Measurements from ENCODE around the gene RTN1. TPM values are rescaled to one million over a fixed set of nuclear protein-coding genes. Genes with fewer than 3 reads are reported as not detected.

The RTN1 gene
- polyA plus RNA-seq, 1 donor from 2014 or later: 1,138 TPM

DNA sequence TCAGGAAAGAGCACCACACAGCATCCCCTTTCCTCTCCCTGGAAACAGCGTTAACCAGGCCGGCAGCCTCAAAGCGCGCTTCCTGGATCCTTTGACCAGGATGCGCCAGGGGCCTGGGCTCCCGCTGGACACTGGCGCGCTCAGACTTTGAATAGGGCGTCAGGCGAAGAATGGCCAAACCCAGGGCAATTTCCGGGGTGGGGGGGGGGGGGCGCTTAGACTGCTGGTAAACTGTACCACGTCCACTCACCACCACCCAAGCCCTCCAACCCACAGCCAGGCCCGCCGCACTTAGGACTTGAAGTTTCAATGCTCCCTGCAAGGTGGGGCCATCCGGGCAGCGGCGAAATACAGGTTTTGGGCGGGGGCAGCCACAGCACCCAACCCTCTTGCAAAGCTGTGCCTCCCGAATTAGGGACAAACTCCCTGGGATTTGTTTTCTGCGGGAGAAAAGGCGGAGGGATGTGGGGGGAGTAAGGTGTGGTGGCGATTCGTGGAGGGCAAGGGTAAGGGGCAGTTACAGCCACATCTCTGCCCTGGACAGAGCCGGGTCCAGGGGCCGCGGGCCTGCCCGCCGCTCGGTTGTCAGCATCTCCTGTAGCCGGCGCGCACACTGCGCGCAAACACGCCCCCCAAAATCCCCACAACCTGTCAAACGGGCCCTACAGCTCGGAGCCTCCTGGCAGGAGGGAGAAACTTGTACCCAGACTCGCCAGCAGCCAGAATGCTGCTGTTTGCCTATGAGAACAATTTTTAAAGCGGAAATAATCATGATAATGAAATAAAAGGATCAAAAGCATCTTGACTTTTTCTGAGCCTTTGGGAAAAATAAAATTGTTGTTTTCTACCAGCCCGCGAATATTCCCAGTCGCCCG, 958 bp downstream of the RTN1 start:
- Histone ChIP-seq H3K9ac (ENCODE audit: low read length) (peak overlapping the region; percentile 70), H3F3A (ENCODE audit: insufficient read depth, low read length, poor library complexity, severe bottlenecking) (no peaks in the 10 kb centered on the region), H4K20me1 (ENCODE audit: insufficient read depth) (no peaks in the 10 kb centered on the region), H3K4me3 (ENCODE audit: low read length) (peak overlapping the region; percentile 77), H3K9me2 (ENCODE audit: insufficient read depth, low read length) (no peaks in the 10 kb centered on the region), H2AFZ (ENCODE audit: low read depth, low read length) (no peak overlapping the region), H3K27me3 (ENCODE audit: insufficient read depth, low read depth, low read length) (peaks cover 5% of the 10 kb centered on the region), H3K36me3 (ENCODE audit: insufficient read depth, low read length) (no peaks in the 10 kb centered on the region), H3K4me2 (ENCODE audit: low read length) (peak overlapping the region; percentile 84), H3K27ac (ENCODE audit: low read length) (no peak overlapping the region), H3K9me3 (ENCODE audit: low read length) (no peaks in the 10 kb centered on the region), H3K79me2 (replicated peaks; ENCODE audit: insufficient read depth, low read length) (peaks cover 3% of the 10 kb centered on the region)
- no peak for TF ChIP-seq TAF1 (IDR thresholded peaks at IDR 0.05; ENCODE audit: low read depth)
- TF ChIP-seq, protein P1, sequence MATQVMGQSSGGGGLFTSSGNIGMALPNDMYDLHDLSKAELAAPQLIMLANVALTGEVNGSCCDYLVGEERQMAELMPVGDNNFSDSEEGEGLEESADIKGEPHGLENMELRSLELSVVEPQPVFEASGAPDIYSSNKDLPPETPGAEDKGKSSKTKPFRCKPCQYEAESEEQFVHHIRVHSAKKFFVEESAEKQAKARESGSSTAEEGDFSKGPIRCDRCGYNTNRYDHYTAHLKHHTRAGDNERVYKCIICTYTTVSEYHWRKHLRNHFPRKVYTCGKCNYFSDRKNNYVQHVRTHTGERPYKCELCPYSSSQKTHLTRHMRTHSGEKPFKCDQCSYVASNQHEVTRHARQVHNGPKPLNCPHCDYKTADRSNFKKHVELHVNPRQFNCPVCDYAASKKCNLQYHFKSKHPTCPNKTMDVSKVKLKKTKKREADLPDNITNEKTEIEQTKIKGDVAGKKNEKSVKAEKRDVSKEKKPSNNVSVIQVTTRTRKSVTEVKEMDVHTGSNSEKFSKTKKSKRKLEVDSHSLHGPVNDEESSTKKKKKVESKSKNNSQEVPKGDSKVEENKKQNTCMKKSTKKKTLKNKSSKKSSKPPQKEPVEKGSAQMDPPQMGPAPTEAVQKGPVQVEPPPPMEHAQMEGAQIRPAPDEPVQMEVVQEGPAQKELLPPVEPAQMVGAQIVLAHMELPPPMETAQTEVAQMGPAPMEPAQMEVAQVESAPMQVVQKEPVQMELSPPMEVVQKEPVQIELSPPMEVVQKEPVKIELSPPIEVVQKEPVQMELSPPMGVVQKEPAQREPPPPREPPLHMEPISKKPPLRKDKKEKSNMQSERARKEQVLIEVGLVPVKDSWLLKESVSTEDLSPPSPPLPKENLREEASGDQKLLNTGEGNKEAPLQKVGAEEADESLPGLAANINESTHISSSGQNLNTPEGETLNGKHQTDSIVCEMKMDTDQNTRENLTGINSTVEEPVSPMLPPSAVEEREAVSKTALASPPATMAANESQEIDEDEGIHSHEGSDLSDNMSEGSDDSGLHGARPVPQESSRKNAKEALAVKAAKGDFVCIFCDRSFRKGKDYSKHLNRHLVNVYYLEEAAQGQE (IDR thresholded peaks at IDR 0.05; ENCODE audit: borderline replicate concordance): no peak

DNA sequence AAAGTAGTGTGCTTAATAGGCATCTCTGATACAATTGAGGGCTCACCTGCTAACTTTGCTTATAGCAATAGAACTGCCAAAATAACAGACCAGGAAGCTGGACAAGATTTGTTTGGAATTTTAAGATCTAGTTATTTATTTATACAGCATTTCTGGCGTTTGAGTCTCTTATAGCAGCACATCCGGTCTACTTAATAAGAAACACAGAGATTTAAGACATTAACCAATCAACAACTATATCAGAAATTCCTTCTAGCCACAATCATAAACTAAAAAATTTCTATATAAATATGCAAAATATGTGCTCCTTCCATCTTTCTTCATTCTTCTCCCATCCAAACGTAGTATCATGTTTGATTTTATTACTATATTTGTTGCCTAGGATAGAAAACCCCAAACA, 2.6 kb downstream of the RTN1 start:
- Histone ChIP-seq H3K27ac (ENCODE audit: low read length) (no peak overlapping the region), H3K9me2 (ENCODE audit: insufficient read depth, low read length) (no peaks in the 10 kb centered on the region), H3K79me2 (replicated peaks; ENCODE audit: insufficient read depth, low read length) (peaks cover 3% of the 10 kb centered on the region), H3K9me3 (ENCODE audit: low read length) (no peaks in the 10 kb centered on the region), H3K27me3 (ENCODE audit: insufficient read depth, low read depth, low read length) (peaks cover 5% of the 10 kb centered on the region), H3F3A (ENCODE audit: insufficient read depth, low read length, poor library complexity, severe bottlenecking) (no peaks in the 10 kb centered on the region), H2AFZ (ENCODE audit: low read depth, low read length) (no peak overlapping the region), H4K20me1 (ENCODE audit: insufficient read depth) (no peaks in the 10 kb centered on the region), H3K4me3 (ENCODE audit: low read length) (no peak overlapping the region), H3K4me2 (ENCODE audit: low read length) (no peak overlapping the region), H3K36me3 (ENCODE audit: insufficient read depth, low read length) (no peaks in the 10 kb centered on the region), H3K9ac (ENCODE audit: low read length) (no peak overlapping the region)
- TF ChIP-seq, protein P1 (IDR thresholded peaks at IDR 0.05; ENCODE audit: borderline replicate concordance): no peak
- TF ChIP-seq EP300 (conservative IDR thresholded peaks at IDR 0.05; ENCODE audit: poor library complexity, severe bottlenecking) (no peak), SMC3 (conservative IDR thresholded peaks at IDR 0.05; ENCODE audit: poor library complexity) (no peak), TAF1 (IDR thresholded peaks at IDR 0.05; ENCODE audit: low read depth) (no peak), MXI1 (conservative IDR thresholded peaks at IDR 0.05; ENCODE audit: poor library complexity, severe bottlenecking) (no peak), POLR2AphosphoS5 (IDR thresholded peaks at IDR 0.05) (no peak), EZH2 (IDR thresholded peaks at IDR 0.05; ENCODE audit: borderline replicate concordance, insufficient read depth, low read length, poor library complexity, severe bottlenecking) (no peak), RAD21 (conservative IDR thresholded peaks at IDR 0.05) (no peak)
- TF ChIP-seq, protein P2, sequence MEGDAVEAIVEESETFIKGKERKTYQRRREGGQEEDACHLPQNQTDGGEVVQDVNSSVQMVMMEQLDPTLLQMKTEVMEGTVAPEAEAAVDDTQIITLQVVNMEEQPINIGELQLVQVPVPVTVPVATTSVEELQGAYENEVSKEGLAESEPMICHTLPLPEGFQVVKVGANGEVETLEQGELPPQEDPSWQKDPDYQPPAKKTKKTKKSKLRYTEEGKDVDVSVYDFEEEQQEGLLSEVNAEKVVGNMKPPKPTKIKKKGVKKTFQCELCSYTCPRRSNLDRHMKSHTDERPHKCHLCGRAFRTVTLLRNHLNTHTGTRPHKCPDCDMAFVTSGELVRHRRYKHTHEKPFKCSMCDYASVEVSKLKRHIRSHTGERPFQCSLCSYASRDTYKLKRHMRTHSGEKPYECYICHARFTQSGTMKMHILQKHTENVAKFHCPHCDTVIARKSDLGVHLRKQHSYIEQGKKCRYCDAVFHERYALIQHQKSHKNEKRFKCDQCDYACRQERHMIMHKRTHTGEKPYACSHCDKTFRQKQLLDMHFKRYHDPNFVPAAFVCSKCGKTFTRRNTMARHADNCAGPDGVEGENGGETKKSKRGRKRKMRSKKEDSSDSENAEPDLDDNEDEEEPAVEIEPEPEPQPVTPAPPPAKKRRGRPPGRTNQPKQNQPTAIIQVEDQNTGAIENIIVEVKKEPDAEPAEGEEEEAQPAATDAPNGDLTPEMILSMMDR (IDR thresholded peaks at IDR 0.05; ENCODE audit: poor library complexity, severe bottlenecking): no peak

Measured in neural cell (in vitro differentiated cells).